Tibial nerve (tissue), 3 donors: ENCODE results near the gene GLB1L2.

Experiments
- POLR2A ChIP-seq, 2 donors: fragments of 450-650 bp; IDR thresholded peaks; one replicate each; pipeline ENCODE4 v1.6.1; 2017; ENCODE audit warnings: antibody characterized with exemption in 2 of 2, mild to moderate bottlenecking in 2 of 2, moderate library complexity in 2 of 2
- TF ChIP-seq, protein P1 (sequence below), 5 experiments: fragments of 200-600 bp in 3 of 5; fragments of 450-650 bp in 2 of 5; sonication (generic) in 3 of 5; IDR thresholded peaks; one replicate each; pipeline ENCODE4 v1.5.1; 2016 to 2019; ENCODE audit warnings: antibody characterized with exemption in 5 of 5, mild to moderate bottlenecking in 3 of 5, moderate library complexity in 2 of 5

DNA sequence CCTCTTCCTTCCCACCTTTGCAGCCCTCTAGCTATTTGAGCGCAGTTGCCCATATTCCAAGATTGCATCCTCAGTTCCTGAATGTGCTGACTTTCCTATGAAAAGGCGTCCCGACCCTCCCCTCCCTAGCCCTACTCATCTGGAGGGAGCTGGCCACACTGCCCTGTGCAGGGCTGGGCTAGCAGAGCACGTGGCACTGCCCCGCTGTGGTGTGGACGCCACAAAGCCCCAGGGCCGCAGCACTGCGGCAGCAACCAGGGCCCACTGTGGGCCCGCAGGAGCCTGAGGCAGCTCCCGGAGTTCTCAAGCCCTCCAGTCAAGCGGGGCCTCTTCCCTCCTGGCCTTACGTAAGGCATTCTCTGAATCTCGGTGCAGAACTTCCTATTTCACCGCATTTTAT, 52.6 kb downstream of the GLB1L2 start:
- TF ChIP-seq POLR2A (IDR thresholded peaks at IDR 0.05): no peak
- TF ChIP-seq, protein P1, sequence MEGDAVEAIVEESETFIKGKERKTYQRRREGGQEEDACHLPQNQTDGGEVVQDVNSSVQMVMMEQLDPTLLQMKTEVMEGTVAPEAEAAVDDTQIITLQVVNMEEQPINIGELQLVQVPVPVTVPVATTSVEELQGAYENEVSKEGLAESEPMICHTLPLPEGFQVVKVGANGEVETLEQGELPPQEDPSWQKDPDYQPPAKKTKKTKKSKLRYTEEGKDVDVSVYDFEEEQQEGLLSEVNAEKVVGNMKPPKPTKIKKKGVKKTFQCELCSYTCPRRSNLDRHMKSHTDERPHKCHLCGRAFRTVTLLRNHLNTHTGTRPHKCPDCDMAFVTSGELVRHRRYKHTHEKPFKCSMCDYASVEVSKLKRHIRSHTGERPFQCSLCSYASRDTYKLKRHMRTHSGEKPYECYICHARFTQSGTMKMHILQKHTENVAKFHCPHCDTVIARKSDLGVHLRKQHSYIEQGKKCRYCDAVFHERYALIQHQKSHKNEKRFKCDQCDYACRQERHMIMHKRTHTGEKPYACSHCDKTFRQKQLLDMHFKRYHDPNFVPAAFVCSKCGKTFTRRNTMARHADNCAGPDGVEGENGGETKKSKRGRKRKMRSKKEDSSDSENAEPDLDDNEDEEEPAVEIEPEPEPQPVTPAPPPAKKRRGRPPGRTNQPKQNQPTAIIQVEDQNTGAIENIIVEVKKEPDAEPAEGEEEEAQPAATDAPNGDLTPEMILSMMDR (IDR thresholded peaks at IDR 0.05): no peak
